A673 (cell line): ENCODE data around the gene TRAF3IP1. TPM values are rescaled to one million over a fixed set of nuclear protein-coding genes. Genes with fewer than 3 reads are reported as not detected.
A peak's percentile ranks its signal among the peaks of the same experiment; 100 is the strongest.

ENCODE experiments used
- BruUV-seq: library from RNA; stranded (reverse); fragments of 400-500 nt; replicated peaks from 2 replicates; lab custom pipeline; 2021; lab: Mats Ljungman, UMichigan
- CTCF ChIA-PET: fragments of 300-600 bp; sonication (Branson Sonifier 250); formaldehyde crosslinking; loops from one replicate; lab custom pipeline; 2022; ENCODE audit warnings: antibody characterized with exemption; lab: Charles Lee
- POLR2A ChIA-PET: fragments of 300-600 bp; sonication (Branson Sonifier 250); formaldehyde crosslinking; loops from one replicate; lab custom pipeline; 2022; ENCODE audit warnings: antibody characterized with exemption; ENCODE audit not compliant: low non-redundant PET; lab: Charles Lee
- DNase-seq: peaks from one replicate; pipeline ENCODE4 v3.0.0-alpha.2; 2015; ENCODE audit warnings: low spot score
- H3K27ac ChIP-seq: fragments of 200-600 bp; sonication (generic); 2 replicates; pipeline ENCODE4 v1.5.1; 2016; ENCODE audit warnings: mixed run types, low read depth, mild to moderate bottlenecking, mixed read lengths, antibody characterized with exemption, low read length; ENCODE audit not compliant: poor library complexity, severe bottlenecking
- H3K27me3 ChIP-seq: fragments of 200-600 bp; sonication (generic); replicated peaks from 2 replicates; pipeline ENCODE4 v1.6.1; 2017; ENCODE audit warnings: mixed run types, low read depth, mild to moderate bottlenecking, mixed read lengths, antibody characterized with exemption, low read length; ENCODE audit not compliant: insufficient read depth, poor library complexity
- H3K36me3 ChIP-seq: fragments of 200-600 bp; sonication (generic); 2 replicates; pipeline ENCODE4 v1.6.1; 2016; ENCODE audit warnings: mixed run types, mild to moderate bottlenecking, mixed read lengths, antibody characterized with exemption, low read length; ENCODE audit not compliant: insufficient read depth, poor library complexity, severe bottlenecking
- H3K4me1 ChIP-seq: fragments of 200-600 bp; sonication (generic); 2 replicates; pipeline ENCODE4 v1.6.1; 2017; ENCODE audit warnings: mixed run types, mild to moderate bottlenecking, mixed read lengths, antibody characterized with exemption, low read length; ENCODE audit not compliant: insufficient read depth, poor library complexity, severe bottlenecking
- H3K4me3 ChIP-seq: fragments of 200-600 bp; sonication (generic); 2 replicates; pipeline ENCODE4 v1.5.1; 2016; ENCODE audit warnings: low read depth, mixed run types, mild to moderate bottlenecking, mixed read lengths, low read length; ENCODE audit not compliant: poor library complexity, severe bottlenecking
- H3K9me3 ChIP-seq: fragments of 200-600 bp; sonication (generic); 2 replicates; pipeline ENCODE4 v1.6.1; 2016; ENCODE audit warnings: mixed run types, low read depth, mild to moderate bottlenecking, mixed read lengths, antibody characterized with exemption, low read length; ENCODE audit not compliant: poor library complexity, severe bottlenecking
- CTCF ChIP-seq: fragments of 300-800, 200-600 bp; sonication (generic); conservative IDR thresholded peaks from 2 replicates; pipeline ENCODE4 v1.5.1; 2017; ENCODE audit warnings: low read depth, mild to moderate bottlenecking, antibody characterized with exemption, low read length, moderate library complexity, mixed read lengths
- EZH2 ChIP-seq: fragments of 200-600 bp; sonication (generic); IDR thresholded peaks from 2 replicates; pipeline ENCODE4 v1.6.1; 2017; ENCODE audit warnings: borderline replicate concordance, low read depth, mild to moderate bottlenecking, mixed read lengths, antibody characterized with exemption, low read length; ENCODE audit not compliant: poor library complexity, severe bottlenecking
- intact Hi-C: fragments of 100-400 bp; cut with micrococcal nuclease; formaldehyde crosslinking; loops from one replicate; pipeline ENCODE4 v1.10.0; 2022; ENCODE audit not compliant: unreplicated experiment
- total RNA-seq: library from RNA; stranded (reverse); gene quantifications from 2 replicates; pipeline ENCODE4 v1.2.3, GENCODE V29; 2021

The TRAF3IP1 gene
- total RNA-seq, 1 experiment from 2014 or later: 23.0 TPM

- ChIA-PET POLR2A (no interaction called here), CTCF (no interaction called here)
- intact Hi-C loops: no loop called here
- Histone ChIP-seq H3K27me3 (no peaks in the 10 kb centered on the region), H3K4me1 (peaks cover 26% of the 10 kb centered on the region), H3K27ac (no peak overlapping the region), H3K4me3 (peak overlapping the region; percentile 90), H3K9me3 (no peaks in the 10 kb centered on the region), H3K36me3 (no peaks in the 10 kb centered on the region)
- TF ChIP-seq EZH2: no peak
- TF ChIP-seq CTCF: no peak
- DNase-seq: no peak
- BruUV-seq: no TSS peak
Measured at GRCh38 chr2:238286987-238287736, 33.2 kb upstream of the TRAF3IP1 start.

DNA sequence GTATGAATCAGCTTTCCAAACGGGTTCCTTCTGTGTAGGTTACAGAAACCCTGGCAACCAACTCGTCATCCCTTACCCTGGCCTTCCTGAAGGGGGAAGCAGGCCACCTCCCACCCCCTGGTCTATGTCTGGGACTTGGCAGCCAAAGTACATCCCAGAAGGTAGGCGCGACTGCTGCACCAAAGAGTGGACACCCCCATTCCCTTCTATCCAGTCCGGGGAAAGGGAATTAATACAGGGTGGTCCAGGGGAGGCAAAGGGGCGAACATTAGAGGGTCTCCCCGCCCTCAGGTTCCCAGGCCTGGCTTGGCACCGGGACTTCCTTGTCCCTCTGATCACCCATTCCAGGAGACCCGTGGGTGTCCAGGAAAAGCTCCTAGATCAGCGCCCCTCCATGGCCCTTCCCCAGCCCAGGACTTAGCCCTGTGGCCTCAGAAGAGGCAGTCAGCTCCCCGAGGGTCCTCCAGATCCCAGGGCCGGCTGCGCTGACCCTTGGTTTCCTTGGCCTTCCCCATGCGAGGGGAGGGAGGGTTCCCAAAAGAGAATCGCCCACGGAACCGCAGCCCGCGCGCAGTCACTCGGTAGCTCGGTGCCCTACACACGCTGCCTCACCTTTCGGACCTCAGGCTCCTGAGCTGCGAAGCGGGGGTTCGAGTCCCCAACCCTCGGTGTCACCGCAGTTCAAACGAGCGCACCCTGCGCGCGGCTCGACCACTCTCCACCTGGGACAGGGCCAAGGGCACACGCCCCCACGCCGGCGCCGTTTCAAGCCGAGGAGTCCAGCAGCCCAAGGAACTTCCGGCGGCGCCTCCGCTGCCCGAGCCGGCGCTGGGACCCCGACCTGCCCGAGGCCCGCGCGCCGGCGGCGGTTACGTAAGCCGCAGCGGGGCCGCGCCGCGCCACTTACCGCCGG is 32.3 kb upstream of the TRAF3IP1 start, which contains the start of gene PER2:
Gene PER2 (minus strand): TSS at position 874 of the 913 bp plus-strand sequence. CDS start 10,674 bp downstream, outside the sequence.
- ChIA-PET CTCF (no interaction called here), POLR2A (no interaction called here)
- BruUV-seq: no TSS peak
- Histone ChIP-seq H3K27me3 (no peaks in the 10 kb centered on the region), H3K4me3 (peak within 1 kb of the TSS; percentile 90), H3K27ac (peak within 1 kb of the TSS; percentile 89), H3K4me1 (peaks cover 23% of the 10 kb centered on the region), H3K9me3 (no peaks in the 10 kb centered on the region), H3K36me3 (no peaks in the 10 kb centered on the region)
- peak; percentile 15; the same call in 1 of the 2 replicates for TF ChIP-seq CTCF
- no peak for TF ChIP-seq EZH2
- intact Hi-C loops: no loop called here
- DNase-seq: peak; percentile 56
